ENCODE measurements around the gene KCND2.

KCND2 gene

DNA sequence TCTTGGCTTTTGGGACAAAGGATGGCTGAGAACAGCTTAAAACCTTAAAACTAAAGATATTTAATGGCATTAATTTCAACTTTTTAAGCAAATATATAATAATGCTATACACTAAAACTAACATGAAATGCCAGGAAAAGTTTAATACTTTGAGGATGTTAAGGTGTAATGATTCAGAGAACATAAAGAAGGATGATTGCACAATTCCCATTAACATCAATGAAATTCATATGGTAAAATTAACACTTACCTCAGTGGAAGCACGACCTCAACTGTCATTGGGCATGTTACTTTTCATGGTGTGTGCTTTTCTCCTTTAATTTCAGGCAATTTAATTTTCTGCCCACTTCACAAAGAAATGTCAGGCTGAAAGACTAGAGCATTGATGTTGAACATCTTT lies 171.7 kb downstream of the KCND2 start:
- no peak for DNase-seq (ENCODE audit: low read depth)
- H3K4me3 ChIP-seq (ENCODE audit: low read depth, low read length), result no peak overlapping the region
- TF ChIP-seq, protein P1, sequence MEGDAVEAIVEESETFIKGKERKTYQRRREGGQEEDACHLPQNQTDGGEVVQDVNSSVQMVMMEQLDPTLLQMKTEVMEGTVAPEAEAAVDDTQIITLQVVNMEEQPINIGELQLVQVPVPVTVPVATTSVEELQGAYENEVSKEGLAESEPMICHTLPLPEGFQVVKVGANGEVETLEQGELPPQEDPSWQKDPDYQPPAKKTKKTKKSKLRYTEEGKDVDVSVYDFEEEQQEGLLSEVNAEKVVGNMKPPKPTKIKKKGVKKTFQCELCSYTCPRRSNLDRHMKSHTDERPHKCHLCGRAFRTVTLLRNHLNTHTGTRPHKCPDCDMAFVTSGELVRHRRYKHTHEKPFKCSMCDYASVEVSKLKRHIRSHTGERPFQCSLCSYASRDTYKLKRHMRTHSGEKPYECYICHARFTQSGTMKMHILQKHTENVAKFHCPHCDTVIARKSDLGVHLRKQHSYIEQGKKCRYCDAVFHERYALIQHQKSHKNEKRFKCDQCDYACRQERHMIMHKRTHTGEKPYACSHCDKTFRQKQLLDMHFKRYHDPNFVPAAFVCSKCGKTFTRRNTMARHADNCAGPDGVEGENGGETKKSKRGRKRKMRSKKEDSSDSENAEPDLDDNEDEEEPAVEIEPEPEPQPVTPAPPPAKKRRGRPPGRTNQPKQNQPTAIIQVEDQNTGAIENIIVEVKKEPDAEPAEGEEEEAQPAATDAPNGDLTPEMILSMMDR (conservative IDR thresholded peaks at IDR 0.05; ENCODE audit: low read depth, low read length), result no peak

DNA sequence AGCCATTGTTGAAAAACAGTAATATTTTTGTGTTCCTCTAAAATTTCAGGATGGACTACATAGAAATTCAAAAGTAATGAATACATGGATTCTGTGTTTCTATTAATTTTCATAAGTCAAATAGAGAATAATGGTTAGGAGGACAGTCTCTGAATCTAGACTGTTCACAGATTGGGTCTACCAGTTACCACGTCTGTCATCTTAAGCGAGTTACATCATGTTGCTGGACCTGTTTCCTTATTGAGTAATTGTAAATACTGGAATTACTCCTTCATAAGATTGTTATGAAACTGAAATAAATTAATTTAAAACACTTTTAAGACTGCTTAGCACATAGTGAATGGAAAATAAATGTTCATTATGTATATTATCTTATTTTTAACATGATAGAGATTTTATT lies 172.3 kb downstream of the KCND2 start:
- no peak overlapping the region for H3K4me3 ChIP-seq (ENCODE audit: low read depth, low read length)
- no peak for DNase-seq (ENCODE audit: low read depth)
- TF ChIP-seq, protein P1 (conservative IDR thresholded peaks at IDR 0.05; ENCODE audit: low read depth, low read length), result no peak

DNA sequence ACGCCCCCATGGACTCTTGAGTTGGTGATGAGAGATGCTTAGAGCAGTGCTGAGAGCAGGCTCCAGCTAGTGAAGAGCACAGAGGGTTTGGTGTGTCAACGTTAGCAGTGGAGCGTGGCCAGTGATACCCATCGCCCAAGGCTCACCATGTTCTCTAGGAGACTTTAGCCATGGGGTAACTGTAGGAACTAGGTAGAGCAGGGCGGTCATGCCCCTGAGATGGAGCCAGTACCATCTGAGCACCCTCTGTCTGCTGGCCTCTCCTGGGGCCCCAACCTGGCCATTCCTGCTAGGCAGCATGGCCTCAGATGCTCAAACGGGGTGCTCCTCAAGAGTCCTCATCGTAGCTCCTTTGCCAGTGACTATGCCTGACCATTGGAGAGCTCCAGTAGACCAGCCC lies 179.7 kb downstream of the KCND2 start:
- H3K4me3 ChIP-seq (ENCODE audit: low read depth, low read length), result no peak overlapping the region
- TF ChIP-seq, protein P1 (conservative IDR thresholded peaks at IDR 0.05; ENCODE audit: low read depth, low read length), result no peak
- no peak for DNase-seq (ENCODE audit: low read depth)

DNA sequence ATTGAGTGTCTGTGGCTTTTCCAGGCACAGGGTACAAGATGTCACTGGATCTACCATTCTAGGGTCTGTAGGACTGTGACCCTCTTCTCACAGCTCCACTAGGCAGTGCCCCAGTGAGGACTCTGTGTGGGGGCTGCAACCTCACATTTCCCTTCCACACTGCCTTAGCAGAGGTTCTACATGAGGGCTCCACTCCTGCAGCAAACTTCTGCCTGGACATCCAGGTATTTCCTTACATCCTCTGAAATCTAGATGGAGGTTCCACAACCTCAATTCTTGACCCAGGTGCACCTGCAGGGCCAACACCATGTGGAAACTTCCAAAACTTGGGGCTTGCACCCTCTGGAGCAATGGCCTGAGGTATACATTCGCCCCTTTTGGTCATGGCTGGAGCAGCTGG lies 183.7 kb downstream of the KCND2 start:
- DNase-seq (ENCODE audit: low read depth), result no peak
- TF ChIP-seq, protein P1 (conservative IDR thresholded peaks at IDR 0.05; ENCODE audit: low read depth, low read length), result no peak
- no peak overlapping the region for H3K4me3 ChIP-seq (ENCODE audit: low read depth, low read length)

DNA sequence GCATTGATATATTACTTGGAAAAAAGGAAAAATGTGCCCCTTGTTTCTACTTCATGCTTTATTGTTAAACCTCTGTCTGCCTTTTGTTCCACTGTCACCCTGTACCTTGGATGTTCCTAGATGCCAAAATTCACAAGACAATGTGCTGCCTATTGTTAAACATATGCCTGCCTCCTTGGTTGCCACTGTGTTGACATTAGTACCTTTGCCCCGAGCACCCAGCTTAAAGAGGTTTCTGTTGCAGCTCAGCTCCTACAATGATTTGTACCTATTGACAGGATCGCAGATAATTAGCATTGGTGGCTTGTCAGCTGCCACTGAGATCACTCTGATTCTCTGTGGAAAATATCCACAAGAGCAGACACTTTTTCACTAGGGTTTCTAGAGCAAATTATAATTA lies 188.0 kb downstream of the KCND2 start:
- TF ChIP-seq, protein P1 (conservative IDR thresholded peaks at IDR 0.05; ENCODE audit: low read depth, low read length), result no peak
- no peak for DNase-seq (ENCODE audit: low read depth)
- H3K4me3 ChIP-seq (ENCODE audit: low read depth, low read length), result no peak overlapping the region

DNA sequence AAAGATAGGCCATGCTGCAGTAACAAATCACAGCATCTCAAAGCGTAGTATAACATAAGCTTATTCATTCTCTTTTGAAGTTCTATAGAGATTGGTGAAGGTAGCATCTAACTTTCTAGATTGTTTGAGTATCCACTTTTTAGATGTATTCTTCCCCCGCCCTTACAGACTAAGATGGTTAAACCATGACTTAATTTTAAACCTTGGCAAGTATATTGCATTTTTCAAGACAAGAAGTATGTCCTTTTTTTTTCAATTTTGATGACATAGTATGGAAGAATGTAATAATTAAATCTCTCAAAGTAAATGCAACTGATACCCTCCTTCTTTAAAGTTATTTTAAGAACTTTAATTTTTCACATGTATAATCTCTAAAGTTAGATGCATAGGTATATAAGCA lies 190.0 kb downstream of the KCND2 start:
- no peak overlapping the region for H3K4me3 ChIP-seq (ENCODE audit: low read depth, low read length)
- no peak for DNase-seq (ENCODE audit: low read depth)
- TF ChIP-seq, protein P1 (conservative IDR thresholded peaks at IDR 0.05; ENCODE audit: low read depth, low read length), result no peak

DNA sequence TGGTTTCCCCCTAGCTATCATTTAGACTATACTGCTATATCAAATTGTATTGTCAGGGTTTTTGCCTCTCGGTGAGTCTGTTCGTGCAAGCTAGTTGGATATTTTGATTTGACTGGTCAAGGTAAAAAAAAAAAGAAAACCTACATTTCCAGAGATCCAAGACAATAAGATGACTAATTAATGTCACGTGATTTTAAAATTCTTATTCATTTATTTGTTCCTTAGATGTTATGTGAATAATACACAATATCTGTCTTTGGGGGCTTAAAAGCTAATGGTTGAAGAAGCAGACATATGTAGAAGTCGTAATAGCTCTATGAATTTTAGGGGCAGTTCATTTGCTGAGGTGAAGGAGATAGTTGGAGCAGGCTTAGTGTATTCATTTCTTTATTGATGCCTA lies 191.1 kb downstream of the KCND2 start:
- H3K4me3 ChIP-seq (ENCODE audit: low read depth, low read length), result no peak overlapping the region

More for the DNA sequence above, 191.1 kb downstream of the KCND2 start:
- DNase-seq (ENCODE audit: low read depth), result no peak
- TF ChIP-seq, protein P1 (conservative IDR thresholded peaks at IDR 0.05; ENCODE audit: low read depth, low read length), result no peak
